Activated T-helper 1 cell treated with Interleukin-2 at 50 U/mL for 16 hours (primary cell): ENCODE data around the gene PPM1E.
"Not testable (repeated sequence)": the region's sequence is repeated elsewhere in the genome, so short reads cannot be mapped to it uniquely, and the experiment has no call there.

ENCODE experiments used
- DNase-seq: peaks from one replicate; pipeline ENCODE4 v3.0.0-alpha.2; 2020; ENCODE audit warnings: low read depth

The PPM1E gene

DNA sequence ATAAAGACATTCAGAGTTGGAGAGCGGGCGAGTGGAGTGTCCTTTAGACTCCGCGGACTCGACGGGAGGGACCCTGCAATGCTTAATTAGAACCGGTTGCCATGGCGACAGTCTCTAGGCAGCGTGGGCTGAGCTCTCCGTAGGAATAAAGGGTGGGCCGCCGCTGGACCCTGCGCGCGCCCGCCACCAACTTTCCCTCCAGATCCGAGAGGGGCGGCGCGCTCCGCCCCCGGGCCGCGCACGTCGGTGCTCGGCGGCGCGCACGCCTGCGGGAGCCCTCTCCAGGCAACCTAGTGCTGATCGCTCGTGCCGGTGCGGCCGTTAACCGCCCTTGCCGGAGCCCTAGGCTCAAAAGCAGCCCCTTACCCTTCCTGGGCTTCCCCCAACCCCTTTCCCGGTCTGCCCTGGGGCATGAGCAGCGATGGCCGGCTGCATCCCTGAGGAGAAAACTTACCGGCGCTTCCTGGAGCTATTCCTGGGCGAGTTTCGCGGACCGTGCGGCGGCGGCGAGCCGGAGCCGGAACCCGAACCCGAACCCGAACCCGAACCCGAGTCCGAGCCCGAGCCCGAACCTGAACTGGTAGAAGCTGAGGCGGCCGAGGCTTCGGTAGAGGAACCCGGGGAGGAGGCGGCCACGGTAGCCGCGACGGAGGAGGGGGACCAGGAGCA is at the start of gene PPM1E:
TSS of gene PPM1E (plus strand) at position 278 of the 669 bp plus-strand sequence.
- DNase-seq, result peak; percentile 9

GRCh38 chr17:58706351-58707140 is 49.1 kb upstream of the PPM1E start:
- DNase-seq, result no peak

- DNase-seq, result no peak
Measured at GRCh38 chr17:58710948-58711552, 44.6 kb upstream of the PPM1E start.

DNA sequence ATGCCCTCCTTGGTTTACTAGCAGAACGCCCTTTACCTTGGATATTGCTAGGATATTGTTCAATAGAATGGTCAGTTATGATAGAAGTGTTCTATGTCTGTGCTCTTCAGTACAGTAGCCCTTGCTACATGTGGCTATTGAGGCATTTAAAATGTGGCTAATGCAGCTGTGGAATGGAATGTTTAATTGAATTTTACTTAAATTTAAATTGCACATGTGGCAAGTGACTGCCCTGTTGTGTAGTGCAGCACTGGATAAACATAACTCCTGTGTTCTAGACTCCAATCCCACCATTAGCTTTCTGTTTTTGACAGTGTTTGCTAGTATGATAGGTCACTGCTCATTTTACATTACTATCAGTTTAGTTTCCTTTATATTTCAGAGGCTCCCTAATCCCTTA is 33.4 kb upstream of the PPM1E start:
- no peak for DNase-seq

DNA sequence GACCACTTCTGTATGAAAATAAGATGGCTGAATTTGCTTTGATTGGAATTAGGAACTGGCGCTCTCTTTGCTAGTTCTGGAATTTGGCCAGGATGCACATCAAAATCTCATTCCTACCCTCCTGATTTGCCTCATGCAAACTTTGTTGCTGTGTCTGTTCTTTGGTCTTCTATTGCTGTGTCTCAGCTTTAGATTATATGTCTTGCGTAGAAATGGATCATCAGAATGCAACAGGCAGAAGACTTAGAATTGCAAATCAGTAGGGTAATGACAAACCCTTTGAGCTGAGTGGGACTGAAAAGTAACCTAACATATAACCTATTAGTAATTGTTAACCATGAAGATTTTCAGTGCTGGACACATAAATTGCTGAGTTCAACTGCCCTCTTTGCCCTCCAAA is 33.0 kb upstream of the PPM1E start:
- DNase-seq, result no peak

DNA sequence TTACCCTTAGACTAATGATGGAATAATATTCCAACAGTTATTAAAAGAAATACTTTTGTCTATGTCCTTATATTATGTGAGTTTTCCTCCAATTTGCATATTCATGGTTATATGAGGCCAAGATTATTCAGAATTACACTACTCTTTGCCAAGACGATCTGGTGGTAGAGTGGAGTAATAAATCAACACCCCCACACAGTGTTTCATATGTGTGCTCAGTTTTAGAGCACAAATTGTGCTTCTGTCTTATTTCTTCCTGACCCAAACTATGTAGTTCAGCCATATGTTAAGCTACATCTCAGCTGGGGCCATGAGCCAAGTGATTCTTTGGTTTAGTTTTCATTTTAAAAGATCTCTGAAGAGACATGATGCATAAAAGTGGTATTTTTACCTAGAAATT is 26.9 kb upstream of the PPM1E start:
- no peak for DNase-seq

GRCh38 chr17:58730937-58731336 is 24.7 kb upstream of the PPM1E start:
- no peak for DNase-seq

GRCh38 chr17:58734040-58734439 is 21.6 kb upstream of the PPM1E start:
- DNase-seq, result no peak

- DNase-seq, result no peak
Measured at GRCh38 chr17:58734811-58735210, 20.8 kb upstream of the PPM1E start.

DNA sequence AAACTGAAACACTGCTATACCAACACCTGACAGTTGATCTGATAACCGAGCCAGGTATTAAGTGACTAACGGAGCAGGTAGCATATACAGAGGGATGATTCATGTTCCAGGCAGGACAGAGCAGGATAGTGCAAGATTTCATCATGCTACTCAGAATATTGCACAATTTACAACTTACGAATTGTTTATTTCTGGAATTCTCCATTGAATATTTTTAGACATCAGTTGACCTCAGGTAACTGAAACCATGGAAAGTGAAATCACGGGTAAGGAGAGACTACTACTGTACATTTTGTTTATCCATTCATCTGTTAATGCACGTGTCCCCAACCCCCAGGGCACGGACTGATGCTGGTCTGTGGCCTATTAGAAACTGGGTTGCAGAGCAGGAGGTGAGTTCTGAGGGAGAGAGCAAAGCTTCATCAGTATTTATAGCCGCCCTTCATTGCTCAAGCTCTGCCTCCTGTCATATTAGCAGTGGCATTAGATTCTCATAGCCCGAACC is 14.5 kb upstream of the PPM1E start:
- DNase-seq, result no peak

- DNase-seq, result no peak
Measured at GRCh38 chr17:58747674-58748073, 8.0 kb upstream of the PPM1E start.

DNA sequence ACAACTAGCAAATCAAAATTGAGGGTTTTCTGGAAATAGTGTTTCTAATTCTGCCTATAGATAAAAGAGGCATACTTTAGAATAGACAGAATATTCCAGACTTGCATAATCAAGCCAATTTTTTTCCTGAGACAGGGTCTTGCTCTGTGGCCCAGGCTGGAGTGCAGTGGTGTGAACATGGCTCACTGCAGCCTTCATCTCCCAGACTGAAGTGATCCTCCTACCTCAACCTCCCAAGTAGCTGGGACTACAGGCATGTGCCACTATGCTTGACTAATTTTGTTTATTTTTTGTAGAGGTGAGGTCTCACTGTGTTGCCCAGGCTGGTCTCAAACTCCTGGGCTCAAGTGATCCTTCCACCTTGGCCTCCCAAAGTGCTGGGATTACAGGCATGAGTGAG is 6.0 kb upstream of the PPM1E start:
- not testable (repeated sequence) for DNase-seq

GRCh38 chr17:58753026-58753425 is 2.6 kb upstream of the PPM1E start:
- no peak for DNase-seq

DNA sequence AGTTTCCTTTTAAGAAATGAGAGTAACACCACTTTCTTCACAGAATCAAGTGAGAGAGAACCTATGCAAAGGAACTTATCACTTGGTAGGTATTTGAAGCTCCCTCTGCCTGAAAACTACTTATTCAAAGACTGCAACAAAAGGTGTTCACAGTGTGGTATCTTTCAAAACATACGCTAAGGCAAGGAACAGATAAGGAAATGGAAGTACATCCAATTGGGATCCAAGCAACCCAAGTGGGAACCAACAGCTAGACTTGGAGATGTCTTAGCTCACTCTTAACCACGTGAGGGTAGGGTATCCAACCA is 431 bp upstream of the PPM1E start:
- no peak for DNase-seq

- no peak for DNase-seq
Measured at GRCh38 chr17:58756246-58757161, 850 bp downstream of the PPM1E start.

DNA sequence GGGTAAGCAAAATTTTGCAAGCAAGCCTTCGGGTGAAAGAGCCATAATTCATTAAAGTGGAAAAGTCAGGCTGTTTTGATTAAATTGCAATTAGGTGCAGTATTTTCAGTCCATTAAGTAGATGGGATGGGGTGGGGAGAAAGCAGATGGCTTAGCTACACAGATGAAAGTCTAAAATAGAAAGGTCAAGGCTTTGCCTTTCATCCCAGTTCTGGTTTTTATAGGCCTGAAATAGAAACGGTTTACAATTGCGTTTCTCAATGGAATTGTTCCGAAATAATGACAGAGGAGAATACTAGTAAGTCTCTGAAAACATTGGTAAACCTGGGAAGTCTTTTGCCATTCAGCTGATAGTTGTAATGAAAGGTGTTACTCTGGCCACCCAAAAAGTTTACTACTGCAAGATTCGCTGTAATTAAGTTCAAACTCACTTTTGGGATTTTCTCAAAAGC is 1.5 kb downstream of the PPM1E start:
- DNase-seq, result no peak

DNA sequence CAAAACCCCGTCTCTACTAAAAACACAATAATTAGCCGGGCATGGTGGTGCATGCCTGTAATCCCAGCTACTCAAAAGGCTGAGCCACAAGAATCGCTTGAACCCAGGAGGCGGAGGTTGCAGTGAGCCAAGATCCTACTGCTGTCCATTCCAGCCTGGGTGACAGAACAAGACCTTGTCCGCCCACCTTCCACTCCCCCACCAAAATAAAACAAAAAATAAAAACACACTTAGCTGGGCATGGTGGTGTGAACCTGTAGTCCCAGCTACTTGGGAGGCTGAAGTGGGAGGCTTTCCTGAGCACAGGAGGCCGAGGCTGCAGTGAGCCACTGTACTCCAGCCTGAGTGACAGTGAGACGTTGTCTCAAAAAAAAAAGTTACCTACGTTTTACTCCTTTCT is 3.2 kb downstream of the PPM1E start:
- no peak for DNase-seq

DNA sequence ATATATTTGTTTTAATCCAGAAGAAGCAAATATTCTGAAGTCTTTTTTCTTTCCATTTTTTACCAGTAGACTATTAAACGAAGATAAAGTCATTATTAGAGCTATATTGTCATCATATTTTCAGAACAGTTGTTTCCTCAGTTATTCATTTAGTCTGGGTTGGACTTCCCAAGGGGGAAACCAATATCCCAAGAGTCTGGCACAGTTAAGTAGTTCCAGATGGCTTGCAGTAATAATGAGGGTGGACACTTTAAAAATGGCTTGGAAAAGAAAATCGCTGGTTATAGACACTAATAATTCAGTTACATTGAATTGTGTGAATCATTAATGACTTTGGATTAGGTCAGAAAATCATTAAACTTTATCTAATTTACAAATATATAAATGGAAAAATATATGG is 3.9 kb downstream of the PPM1E start:
- no peak for DNase-seq

GRCh38 chr17:58760248-58760647 is 4.6 kb downstream of the PPM1E start:
- no peak for DNase-seq

- DNase-seq, result no peak
Measured at GRCh38 chr17:58763263-58763662, 7.6 kb downstream of the PPM1E start.

DNA sequence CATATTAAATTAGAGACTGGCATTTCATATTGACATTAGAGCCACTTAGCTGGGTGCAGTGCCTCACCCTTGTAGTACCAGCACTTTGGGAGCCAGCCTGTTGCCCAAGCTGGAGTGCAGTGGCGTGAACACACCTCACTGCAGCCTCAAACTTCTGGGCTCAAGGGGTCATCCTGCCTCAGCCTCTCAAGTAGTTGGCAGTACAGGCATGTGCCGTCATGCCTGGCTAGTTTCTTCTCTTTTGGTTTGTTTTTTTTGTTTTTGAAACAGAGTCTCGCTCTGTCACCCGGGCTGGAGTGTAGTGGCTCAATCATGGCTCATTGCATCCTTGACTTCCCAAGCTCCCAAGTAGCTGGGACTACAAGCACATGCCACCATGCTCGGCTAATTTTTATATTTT is 8.7 kb downstream of the PPM1E start:
- DNase-seq, result no peak

DNA sequence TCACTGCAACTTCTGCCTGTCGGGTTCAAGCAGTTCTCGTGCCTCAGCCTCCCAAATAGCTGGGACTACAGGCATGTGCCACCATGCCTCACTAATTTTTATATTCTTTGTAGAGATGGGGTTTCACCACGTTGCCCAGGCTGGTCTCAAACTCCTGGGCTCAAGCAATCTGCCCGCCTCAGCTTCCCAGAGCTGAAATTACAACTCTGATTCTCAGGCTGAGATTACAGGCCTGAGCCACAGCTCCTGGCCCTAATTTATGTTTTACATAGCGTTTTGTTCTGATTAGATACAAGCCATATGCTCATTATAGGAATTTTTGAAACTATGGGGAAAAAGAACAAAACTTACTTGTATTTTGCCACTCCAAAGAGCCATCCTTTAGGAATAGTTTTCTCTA is 22.8 kb downstream of the PPM1E start:
- not testable (repeated sequence) for DNase-seq
